Myocyte (in vitro differentiated cells): Measurements from ENCODE around the gene RNF150. TPM values are rescaled to one million over a fixed set of nuclear protein-coding genes. Genes with fewer than 3 reads are reported as not detected.

ENCODE experiments used
- DNase-seq: peaks from one replicate; pipeline ENCODE4 v3.0.0-alpha.2; 2012; ENCODE audit warnings: low read depth
- total RNA-seq: library from RNA; depleted of rRNA; stranded (reverse); fragments of >200 nt; gene quantifications from 2 replicates; pipeline ENCODE4 v1.2.3, GENCODE V29; 2014

RNF150 gene
- total RNA-seq, 1 donor from 2014 or later = 1.5 TPM

GRCh38 chr4:141132072-141132708, 1.1 kb downstream of the RNF150 start:
- DNase-seq = no peak

GRCh38 chr4:141131723-141132071, 1.6 kb downstream of the RNF150 start:
- no peak for DNase-seq

GRCh38 chr4:141130947-141131605, 2.2 kb downstream of the RNF150 start:
- DNase-seq = no peak

DNA sequence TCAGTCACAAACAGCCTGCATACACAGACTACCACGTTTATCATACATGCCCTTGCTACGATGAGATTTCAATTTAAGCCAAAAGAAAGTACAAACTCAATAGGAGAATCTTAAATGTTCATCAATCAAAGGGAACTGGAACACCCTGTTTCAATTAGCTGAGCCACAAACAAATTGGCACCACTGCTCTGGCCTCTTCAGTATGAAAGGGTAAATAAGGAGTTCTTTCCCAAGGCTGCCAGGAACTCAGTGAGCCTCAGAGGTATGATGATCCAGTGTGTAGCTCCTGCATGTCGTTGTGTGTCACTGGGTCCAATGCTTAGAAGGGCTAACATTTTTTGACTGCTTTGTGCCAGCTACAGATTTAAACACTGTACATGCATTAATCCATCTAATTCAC, 5.4 kb downstream of the RNF150 start:
- no peak for DNase-seq

- no peak for DNase-seq
These were observed 6.5 kb downstream of the RNF150 start for GRCh38 chr4:141126769-141127168.

GRCh38 chr4:141124224-141124623, 9.0 kb downstream of the RNF150 start:
- no peak for DNase-seq

GRCh38 chr4:141121768-141122454, 11.4 kb downstream of the RNF150 start:
- DNase-seq = no peak

GRCh38 chr4:141121101-141121500, 12.2 kb downstream of the RNF150 start:
- no peak for DNase-seq

DNA sequence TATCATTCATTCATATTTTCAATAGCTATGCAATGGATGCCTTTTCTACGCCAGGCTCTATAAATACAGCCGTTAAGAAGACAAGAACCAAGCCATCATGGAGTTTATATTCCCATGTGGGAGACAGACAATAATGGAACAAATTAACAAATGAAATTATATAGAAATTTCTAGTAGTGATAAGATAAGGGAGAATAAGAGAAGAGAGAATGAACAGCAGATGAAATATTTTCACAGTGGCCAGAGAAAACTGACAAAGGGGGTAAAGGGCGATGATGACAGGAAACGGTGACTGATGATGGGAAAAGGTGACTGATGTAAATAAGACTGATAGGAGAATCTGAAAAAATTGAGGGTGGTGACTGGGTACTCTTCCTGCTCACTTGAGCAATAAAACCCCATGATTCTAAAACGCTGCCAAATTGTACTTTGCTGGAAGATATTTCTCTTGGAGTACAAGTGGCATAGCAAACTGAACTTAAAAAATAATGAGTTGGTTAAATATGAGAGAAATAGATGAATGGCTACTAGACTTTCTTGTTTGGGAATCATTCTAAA, 13.2 kb downstream of the RNF150 start:
- DNase-seq = no peak

DNA sequence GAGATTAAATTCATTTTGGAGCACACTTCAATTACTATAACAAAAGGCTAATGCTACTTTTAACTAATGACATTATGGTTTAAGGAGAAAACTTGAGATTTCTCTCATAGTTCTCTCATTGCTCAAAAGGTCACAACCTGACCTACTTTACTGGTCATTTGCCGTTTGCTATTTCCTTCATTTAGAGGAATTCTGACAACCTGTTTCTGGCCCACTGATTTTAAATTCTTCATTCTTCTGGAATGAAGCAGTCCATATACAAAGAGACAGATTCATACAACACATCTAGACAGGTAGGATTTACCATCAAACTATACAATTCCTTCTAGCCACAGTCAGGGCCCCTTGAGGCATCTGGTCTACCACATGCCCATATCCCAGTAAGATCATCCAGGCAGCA, 14.2 kb downstream of the RNF150 start:
- no peak for DNase-seq

DNA sequence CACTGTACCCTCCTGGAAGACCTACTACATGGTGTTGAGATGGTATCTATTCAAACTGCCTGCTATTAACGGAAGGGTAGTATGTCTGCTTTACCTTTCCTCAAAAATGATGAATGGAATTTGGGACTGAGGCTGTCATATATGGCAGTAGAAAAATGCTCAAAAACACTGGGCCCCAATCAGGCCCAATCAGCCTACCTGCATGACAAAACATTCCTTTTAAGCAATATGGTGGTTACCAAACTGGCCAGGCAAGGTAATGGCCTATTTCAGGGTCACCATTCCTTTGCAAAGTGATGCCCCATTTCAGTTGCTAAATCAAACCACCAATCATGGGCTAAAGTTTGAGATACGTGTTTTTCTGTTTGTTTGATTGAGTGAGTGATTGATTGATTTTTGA, 14.9 kb downstream of the RNF150 start:
- no peak for DNase-seq

GRCh38 chr4:141117935-141118334, 15.3 kb downstream of the RNF150 start:
- no peak for DNase-seq

- no peak for DNase-seq
These were observed 23.3 kb downstream of the RNF150 start for GRCh38 chr4:141109983-141110382.

DNA sequence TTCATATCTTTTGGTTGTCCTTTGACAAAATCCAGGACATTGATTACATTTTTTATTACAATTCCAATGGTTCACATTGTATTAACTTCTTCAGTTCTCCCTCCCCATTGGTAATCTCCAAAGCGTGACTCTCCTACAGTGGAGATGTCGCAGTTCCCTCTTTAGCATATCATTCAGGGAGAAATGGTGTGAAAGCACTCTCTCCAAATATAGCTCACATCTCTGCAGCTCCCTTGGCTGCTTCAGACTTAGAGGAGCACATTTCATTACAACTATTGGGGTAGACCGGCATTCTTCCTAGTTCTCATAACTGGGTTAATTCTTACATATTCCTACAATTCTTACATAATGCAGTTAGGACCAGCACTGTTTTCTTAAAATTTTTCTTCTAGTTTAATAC, 25.3 kb downstream of the RNF150 start:
- no peak for DNase-seq

DNA sequence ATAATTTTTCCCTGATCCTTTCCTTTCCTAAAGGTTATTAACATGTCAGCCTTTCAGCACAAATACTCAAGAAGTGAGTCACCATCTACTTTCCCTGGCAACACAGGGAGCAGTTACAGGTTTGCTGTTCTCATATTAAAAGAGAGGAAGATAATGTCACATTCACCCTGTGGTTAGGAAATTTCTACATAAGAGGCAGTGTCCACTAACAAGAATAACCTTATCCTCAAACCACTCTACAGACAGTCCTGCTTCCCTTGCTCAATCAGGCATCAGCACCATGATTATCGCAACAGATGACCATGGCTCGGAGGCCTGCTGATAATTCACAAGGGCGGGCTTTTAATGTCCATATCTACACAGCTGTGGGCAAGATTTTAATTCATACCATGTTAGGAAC, 30.9 kb downstream of the RNF150 start:
- DNase-seq = peak; percentile 25

DNA sequence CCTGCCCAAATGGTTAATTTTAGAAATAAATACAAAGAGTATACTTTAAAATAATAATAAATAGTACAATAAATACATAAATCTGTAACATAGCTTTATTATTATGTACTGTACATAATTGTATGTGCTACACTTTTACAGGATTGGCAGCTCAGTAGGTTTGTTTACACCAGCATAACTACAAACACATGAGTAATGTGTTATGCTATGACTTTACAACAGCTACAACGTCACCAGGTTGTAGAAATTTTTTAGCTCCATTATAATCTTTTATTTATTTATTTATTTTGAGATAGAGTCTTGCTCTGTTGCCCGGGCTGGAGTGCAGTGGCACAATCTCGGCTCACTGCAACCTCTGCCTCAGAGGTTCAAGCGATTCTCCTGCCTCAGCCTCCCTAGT, 31.8 kb downstream of the RNF150 start:
- DNase-seq = no peak

GRCh38 chr4:141099326-141099725, 33.9 kb downstream of the RNF150 start:
- DNase-seq = peak; percentile 9

DNA sequence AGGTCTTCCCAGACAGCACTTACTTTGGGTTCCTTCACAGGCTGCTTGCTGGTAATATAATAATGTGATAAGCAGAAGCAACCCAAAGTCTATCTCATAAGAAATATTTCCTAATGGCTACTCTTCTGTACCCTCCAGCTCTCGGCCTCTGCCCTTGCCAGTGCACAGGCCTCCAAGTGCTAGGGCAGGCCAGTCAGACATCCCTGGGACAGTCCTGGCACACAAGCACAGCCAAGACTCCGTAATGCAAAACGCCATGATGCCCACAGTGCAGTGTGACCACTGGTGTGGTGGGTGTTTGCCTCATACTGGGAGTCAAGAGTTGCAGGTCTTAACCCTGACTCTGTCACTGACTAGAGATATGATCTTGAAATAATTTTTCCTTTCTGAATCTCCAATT, 35.1 kb downstream of the RNF150 start:
- no peak for DNase-seq

DNA sequence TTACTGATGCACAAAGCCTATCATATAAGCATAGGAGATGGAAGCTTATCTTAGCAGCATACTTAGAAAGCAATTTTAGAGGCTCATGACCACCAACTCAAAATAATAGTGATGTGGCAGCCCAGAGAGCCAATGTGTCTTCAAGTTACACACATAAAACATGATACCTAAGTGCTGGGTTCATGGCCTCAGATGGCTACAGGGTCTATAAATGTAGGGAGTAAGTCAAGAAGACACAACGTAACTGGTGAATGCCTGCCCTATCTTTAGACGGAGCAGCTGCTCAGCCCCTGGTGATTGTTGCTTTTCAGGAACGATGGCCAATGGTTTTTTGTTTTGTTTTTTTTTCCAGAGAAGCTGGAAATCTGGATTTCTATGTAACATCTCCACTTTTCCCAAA, 42.8 kb downstream of the RNF150 start:
- peak; percentile 83 for DNase-seq

- no peak for DNase-seq
These were observed 51.3 kb downstream of the RNF150 start for GRCh38 chr4:141081921-141082395.

GRCh38 chr4:141080668-141081067, 52.6 kb downstream of the RNF150 start:
- no peak for DNase-seq

DNA sequence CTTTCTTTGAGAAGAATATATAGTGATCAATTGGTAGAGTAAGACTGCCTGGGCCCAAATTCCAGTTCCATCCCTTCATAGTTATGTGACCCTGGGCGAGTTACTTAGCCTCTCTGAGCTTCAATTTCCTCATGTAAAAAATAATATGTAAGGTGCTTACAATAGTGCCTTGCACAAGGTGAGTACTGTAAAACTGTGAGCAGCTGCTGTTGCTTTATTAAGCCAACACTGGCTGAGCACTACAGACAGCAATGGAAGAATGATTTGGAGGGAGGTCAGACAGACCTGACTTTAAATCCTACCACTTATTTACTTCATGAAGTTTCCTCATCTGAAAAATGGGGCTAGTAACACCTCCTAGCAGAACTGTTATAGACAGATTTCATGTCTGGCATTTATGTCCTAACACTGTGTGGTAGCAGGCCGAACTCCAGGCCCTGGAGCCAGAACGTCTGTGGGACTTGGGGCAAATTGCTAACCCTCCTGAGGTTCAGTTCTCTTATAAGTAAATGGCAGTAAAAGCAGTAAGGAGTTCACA, 53.8 kb downstream of the RNF150 start:
- no peak for DNase-seq
